Neutrophil (primary cell): ENCODE results near the gene AKAIN1.

Source experiments
- H3K27ac ChIP-seq: fragments of 200-600 bp; sonication (generic); 2 replicates; pipeline ENCODE4 v1.5.1; 2016; ENCODE audit warnings: mild to moderate bottlenecking, moderate library complexity
- H3K27me3 ChIP-seq: fragments of 200-600 bp; sonication (generic); 2 replicates; pipeline ENCODE4 v1.6.0; 2016; ENCODE audit warnings: mild to moderate bottlenecking
- H3K36me3 ChIP-seq: fragments of 200-600 bp; sonication (generic); 2 replicates; pipeline ENCODE4 v1.5.1; 2017
- H3K4me1 ChIP-seq, 2 experiments: fragments of 200-600 bp in 1 of 2; sonication (generic) in 1 of 2; 1 replicate in 1 of 2; 2 replicates in 1 of 2; pipeline versions ENCODE4 v1.5.1 to v1.6.1; 2013 to 2016; ENCODE audit warnings: low read depth in 1 of 2, low read length in 1 of 2, mild to moderate bottlenecking in 1 of 2, moderate library complexity in 1 of 2; ENCODE audit not compliant: control insufficient read depth in 1 of 2, insufficient read depth in 1 of 2
- H3K4me3 ChIP-seq, 2 experiments: fragments of 200-600 bp in 1 of 2; sonication (generic) in 1 of 2; 1 replicate in 1 of 2; 2 replicates in 1 of 2; pipeline ENCODE4 v1.5.1; 2013 to 2016; ENCODE audit warnings: low read depth in 1 of 2, low read length in 1 of 2, mild to moderate bottlenecking in 1 of 2, moderate library complexity in 1 of 2
- H3K9me3 ChIP-seq: fragments of 200-600 bp; sonication (generic); 2 replicates; pipeline ENCODE4 v1.5.1; 2016
- TF ChIP-seq, protein P1 (sequence below): fragments of 200-600 bp; sonication (generic); IDR thresholded peaks from 2 replicates; pipeline ENCODE4 v1.5.1; 2016; ENCODE audit warnings: antibody characterized with exemption

Gene AKAIN1

DNA sequence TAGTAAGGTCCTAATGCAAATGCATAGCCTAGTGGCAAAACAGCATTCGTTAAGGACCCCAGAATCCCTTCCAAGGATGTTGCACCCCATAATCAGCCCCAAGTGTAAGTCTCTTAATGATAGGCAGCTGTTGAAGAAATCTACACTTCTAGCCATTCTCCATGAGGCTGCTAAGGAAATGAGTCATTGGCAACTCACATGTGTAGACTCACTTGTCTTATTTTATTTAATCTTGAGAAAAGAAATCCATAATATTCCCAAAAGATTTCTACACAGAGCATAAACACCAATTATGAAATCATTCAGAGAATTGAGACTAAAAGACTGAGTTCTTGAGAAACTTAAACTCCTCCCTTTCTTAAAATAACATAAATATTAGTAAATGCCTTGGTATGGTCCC, 52.4 kb downstream of the AKAIN1 start:
- TF ChIP-seq, protein P1, sequence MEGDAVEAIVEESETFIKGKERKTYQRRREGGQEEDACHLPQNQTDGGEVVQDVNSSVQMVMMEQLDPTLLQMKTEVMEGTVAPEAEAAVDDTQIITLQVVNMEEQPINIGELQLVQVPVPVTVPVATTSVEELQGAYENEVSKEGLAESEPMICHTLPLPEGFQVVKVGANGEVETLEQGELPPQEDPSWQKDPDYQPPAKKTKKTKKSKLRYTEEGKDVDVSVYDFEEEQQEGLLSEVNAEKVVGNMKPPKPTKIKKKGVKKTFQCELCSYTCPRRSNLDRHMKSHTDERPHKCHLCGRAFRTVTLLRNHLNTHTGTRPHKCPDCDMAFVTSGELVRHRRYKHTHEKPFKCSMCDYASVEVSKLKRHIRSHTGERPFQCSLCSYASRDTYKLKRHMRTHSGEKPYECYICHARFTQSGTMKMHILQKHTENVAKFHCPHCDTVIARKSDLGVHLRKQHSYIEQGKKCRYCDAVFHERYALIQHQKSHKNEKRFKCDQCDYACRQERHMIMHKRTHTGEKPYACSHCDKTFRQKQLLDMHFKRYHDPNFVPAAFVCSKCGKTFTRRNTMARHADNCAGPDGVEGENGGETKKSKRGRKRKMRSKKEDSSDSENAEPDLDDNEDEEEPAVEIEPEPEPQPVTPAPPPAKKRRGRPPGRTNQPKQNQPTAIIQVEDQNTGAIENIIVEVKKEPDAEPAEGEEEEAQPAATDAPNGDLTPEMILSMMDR, result no peak
- no peaks in the 10 kb centered on the region for H3K36me3 ChIP-seq
- H3K4me3 ChIP-seq, result no peak overlapping the region

DNA sequence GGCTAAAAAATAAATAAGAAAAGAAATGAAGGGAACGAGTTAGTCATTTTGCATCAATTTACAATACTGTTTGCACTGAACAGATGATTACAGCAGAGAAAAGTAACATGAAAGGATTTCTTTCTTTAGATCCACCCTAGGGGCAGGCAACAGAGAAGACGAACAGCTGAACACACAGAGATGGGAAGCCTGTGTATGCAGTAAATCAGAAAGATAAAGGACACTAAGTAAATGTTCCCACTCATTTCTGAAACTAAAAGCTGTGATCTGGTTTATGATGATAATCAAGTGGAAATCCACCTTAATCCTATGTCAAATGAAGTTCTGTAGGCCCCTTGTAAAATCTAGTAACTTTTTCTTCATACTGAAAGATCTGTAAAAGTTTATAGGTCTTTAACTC, 54.2 kb downstream of the AKAIN1 start:
- TF ChIP-seq, protein P1, result no peak
- Histone ChIP-seq H3K27me3 (no peaks in the 10 kb centered on the region), H3K4me1 (no peaks in the 10 kb centered on the region), H3K36me3 (no peaks in the 10 kb centered on the region), H3K27ac (no peak overlapping the region), H3K4me3 (no peak overlapping the region), H3K9me3 (no peaks in the 10 kb centered on the region)

More for the DNA sequence above, 52.4 kb downstream of the AKAIN1 start:
- no peaks in the 10 kb centered on the region for H3K27me3 ChIP-seq
- H3K27ac ChIP-seq, result no peak overlapping the region
- H3K4me1 ChIP-seq, result no peaks in the 10 kb centered on the region
- no peaks in the 10 kb centered on the region for H3K9me3 ChIP-seq

DNA sequence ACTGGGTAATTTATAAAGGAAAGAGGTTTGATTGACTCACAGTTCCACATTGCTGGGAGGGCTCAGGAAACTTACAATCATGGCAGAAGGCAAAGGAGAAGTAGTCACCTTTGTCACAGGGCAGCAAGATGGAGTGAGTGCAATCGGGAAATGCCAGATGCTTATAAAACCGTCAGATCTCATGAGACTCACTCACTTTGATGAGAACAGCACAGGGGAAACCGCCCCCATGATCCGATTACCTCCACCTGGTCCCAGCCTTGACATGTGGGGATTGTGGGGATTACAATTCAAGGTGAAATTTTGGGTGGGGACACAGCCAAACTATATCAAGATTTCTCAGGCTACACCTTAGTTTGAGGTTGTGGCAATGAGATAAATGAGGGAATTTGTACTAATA, 54.9 kb downstream of the AKAIN1 start:
- no peaks in the 10 kb centered on the region for H3K27me3 ChIP-seq
- TF ChIP-seq, protein P1, result no peak
- H3K27ac ChIP-seq, result no peak overlapping the region
- H3K9me3 ChIP-seq, result no peaks in the 10 kb centered on the region
- no peaks in the 10 kb centered on the region for H3K36me3 ChIP-seq
- no peak overlapping the region for H3K4me3 ChIP-seq
- no peaks in the 10 kb centered on the region for H3K4me1 ChIP-seq

DNA sequence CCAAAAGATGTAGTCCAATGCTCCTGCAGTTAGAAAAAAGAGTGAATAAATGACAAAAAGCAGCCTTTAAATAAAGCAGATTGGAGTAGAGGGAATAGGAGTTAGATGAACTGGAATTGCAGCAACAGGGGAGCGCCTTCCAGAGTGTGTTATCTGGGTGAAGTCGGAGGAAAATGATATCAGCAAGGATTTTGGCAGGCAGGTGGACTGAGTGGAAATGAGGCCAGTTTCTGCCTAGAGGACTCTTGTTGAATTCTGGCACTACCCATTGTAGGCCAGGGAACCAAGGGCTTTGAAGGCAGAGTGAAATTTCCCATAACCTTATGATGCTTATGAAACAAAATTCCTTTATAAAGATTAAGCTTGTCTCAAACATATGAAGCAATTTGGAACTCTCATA, 59.8 kb downstream of the AKAIN1 start:
- TF ChIP-seq, protein P1, result no peak
- H3K27ac ChIP-seq, result no peak overlapping the region
- H3K4me1 ChIP-seq, result no peaks in the 10 kb centered on the region
- no peak overlapping the region for H3K4me3 ChIP-seq
- H3K27me3 ChIP-seq, result no peaks in the 10 kb centered on the region
- no peaks in the 10 kb centered on the region for H3K36me3 ChIP-seq
- H3K9me3 ChIP-seq, result no peaks in the 10 kb centered on the region

DNA sequence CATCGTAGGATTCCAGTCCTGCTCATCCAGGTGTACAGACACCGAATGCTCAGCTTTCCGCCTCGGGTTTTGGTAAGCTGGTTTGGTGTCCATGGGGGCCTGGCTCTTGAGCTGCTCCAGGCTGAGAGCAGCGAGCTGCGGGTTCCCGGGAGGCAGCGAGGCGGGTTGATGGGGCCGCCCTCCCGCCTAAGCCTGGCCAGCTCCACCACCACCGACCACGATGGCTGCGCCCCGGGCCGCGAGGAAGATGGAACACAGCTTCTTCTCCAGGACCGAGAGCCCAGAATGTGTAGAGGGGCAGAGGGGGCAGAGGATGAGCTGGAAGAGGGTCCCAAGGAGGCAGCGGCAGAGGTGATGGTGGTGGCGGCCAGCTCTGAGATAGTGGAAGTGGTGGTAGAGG, 64.1 kb downstream of the AKAIN1 start:
- H3K27me3 ChIP-seq, result no peaks in the 10 kb centered on the region
- H3K4me3 ChIP-seq, result no peak overlapping the region
- TF ChIP-seq, protein P1, result no peak
- no peaks in the 10 kb centered on the region for H3K36me3 ChIP-seq
- no peaks in the 10 kb centered on the region for H3K9me3 ChIP-seq
- no peaks in the 10 kb centered on the region for H3K4me1 ChIP-seq
- H3K27ac ChIP-seq, result no peak overlapping the region

DNA sequence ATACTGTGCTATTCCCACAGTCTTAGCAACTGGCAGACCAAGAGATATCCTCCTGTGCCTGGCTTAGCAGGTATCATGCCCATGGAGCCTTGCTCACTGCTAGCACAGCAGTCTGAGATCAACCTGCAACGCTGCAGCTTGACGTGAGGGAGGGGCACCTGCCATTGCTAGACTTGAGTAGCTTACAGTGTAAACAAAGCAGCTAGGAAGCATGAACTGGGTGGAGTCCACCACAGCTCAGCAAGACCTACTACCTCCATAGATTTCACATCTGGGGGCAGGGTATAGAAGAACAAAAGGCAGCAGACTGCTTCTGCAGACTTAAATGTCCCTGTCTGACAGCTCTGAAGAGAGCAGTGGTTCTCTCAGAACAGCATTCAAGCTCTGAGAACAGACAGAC, 74.8 kb downstream of the AKAIN1 start:
- no peak overlapping the region for H3K27ac ChIP-seq
- no peaks in the 10 kb centered on the region for H3K4me1 ChIP-seq
- no peaks in the 10 kb centered on the region for H3K27me3 ChIP-seq
- TF ChIP-seq, protein P1, result no peak
- H3K36me3 ChIP-seq, result no peaks in the 10 kb centered on the region
- H3K4me3 ChIP-seq, result no peak overlapping the region
- H3K9me3 ChIP-seq, result no peaks in the 10 kb centered on the region
